CD14-positive monocyte (primary cell): ENCODE results near the gene ASPSCR1. TPM values are rescaled to one million over a fixed set of nuclear protein-coding genes. Genes with fewer than 3 reads are reported as not detected.
A peak's percentile ranks its signal among the peaks of the same experiment; 100 is the strongest.

Experiments used
- DNase-seq, 3 donors: peaks; one replicate each; pipeline ENCODE4 v3.0.0-alpha.2; 2011 to 2022
- H2AFZ ChIP-seq: 2 replicates; pipeline ENCODE4 v1.6.0; 2012; ENCODE audit warnings: mild to moderate bottlenecking, low read depth, low read length, inconsistent platforms; ENCODE audit not compliant: insufficient read depth, poor library complexity, severe bottlenecking
- H3K27ac ChIP-seq, 2 donors: 1 replicate in 1 of 2; 2 replicates in 1 of 2; pipeline ENCODE4 v1.5.1; 2012 to 2013; ENCODE audit warnings: low read length in 2 of 2, control low read depth in 1 of 2, inconsistent platforms in 1 of 2, low read depth in 1 of 2, mild to moderate bottlenecking in 1 of 2
- H3K27me3 ChIP-seq, 2 donors: one replicate each; pipeline versions ENCODE4 v1.6.0 to v1.6.1; 2011 to 2013; ENCODE audit warnings: low read length in 2 of 2; ENCODE audit not compliant: control insufficient read depth in 2 of 2, insufficient read depth in 2 of 2
- H3K36me3 ChIP-seq, 2 donors: replicated peaks in 1 of 2; 1 replicate in 1 of 2; 2 replicates in 1 of 2; pipeline versions ENCODE4 v1.5.1 to v1.6.1; 2012 to 2013; ENCODE audit warnings: low read length in 2 of 2, control low read depth in 1 of 2, inconsistent platforms in 1 of 2, mild to moderate bottlenecking in 1 of 2; ENCODE audit not compliant: insufficient read depth in 2 of 2, control insufficient read depth in 1 of 2
- H3K4me1 ChIP-seq, 2 donors: 1 replicate in 1 of 2; 2 replicates in 1 of 2; pipeline versions ENCODE4 v1.5.1 to v1.6.1; 2012 to 2013; ENCODE audit warnings: low read length in 2 of 2, control low read depth in 1 of 2, inconsistent platforms in 1 of 2, mild to moderate bottlenecking in 1 of 2, moderate library complexity in 1 of 2; ENCODE audit not compliant: insufficient read depth in 2 of 2, control insufficient read depth in 1 of 2
- H3K4me2 ChIP-seq: replicated peaks from 2 replicates; pipeline ENCODE3; 2012; ENCODE audit warnings: low read length, moderate library complexity, mild to moderate bottlenecking; ENCODE audit not compliant: poor library complexity, severe bottlenecking; ENCODE audit errors: extremely low read depth
- H3K4me3 ChIP-seq, 3 experiments: fragments of 200-600 bp in 1 of 3; sonication (generic) in 1 of 3; replicated peaks in 1 of 3; 1 replicate in 2 of 3; 2 replicates in 1 of 3; pipeline ENCODE4 v1.5.1; 2011 to 2013; ENCODE audit warnings: low read length in 3 of 3, mild to moderate bottlenecking in 3 of 3, control low read depth in 2 of 3, low read depth in 2 of 3, inconsistent platforms in 1 of 3, moderate library complexity in 1 of 3
- H3K79me2 ChIP-seq: 2 replicates; pipeline ENCODE4 v1.6.0; 2012; ENCODE audit warnings: mild to moderate bottlenecking, control low read depth, inconsistent platforms, low read length, moderate library complexity; ENCODE audit not compliant: insufficient read depth
- H3K9ac ChIP-seq: 2 replicates; pipeline ENCODE4 v1.6.0; 2017; ENCODE audit warnings: low read length, mild to moderate bottlenecking; ENCODE audit not compliant: insufficient read depth, poor library complexity, severe bottlenecking
- H3K9me3 ChIP-seq, 2 donors: replicated peaks in 1 of 2; 1 replicate in 1 of 2; 2 replicates in 1 of 2; pipeline versions ENCODE4 v1.5.1 to v1.6.1; 2012 to 2013; ENCODE audit warnings: low read length in 2 of 2, control low read depth in 1 of 2; ENCODE audit not compliant: control insufficient read depth in 1 of 2, insufficient read depth in 1 of 2
- H4K20me1 ChIP-seq: 2 replicates; pipeline ENCODE4 v1.6.0; 2012; ENCODE audit warnings: mild to moderate bottlenecking, low read length, control low read depth, moderate library complexity; ENCODE audit not compliant: insufficient read depth
- H3K27ac Mint-ChIP-seq, 7 donors: one replicate each; pipeline ENCODE4 v1.8.0; 2020; ENCODE audit warnings: mild to moderate bottlenecking in 7 of 7, mixed read lengths in 7 of 7, moderate library complexity in 6 of 7, inconsistent platforms in 2 of 7
- H3K27me3 Mint-ChIP-seq, 3 donors: one replicate each; pipeline ENCODE4 v1.8.0; 2021 to 2022; ENCODE audit warnings: low read depth in 3 of 3, mild to moderate bottlenecking in 3 of 3, mixed read lengths in 3 of 3, moderate library complexity in 3 of 3, inconsistent platforms in 1 of 3
- H3K36me3 Mint-ChIP-seq, 2 donors: one replicate each; pipeline ENCODE4 v1.8.0; 2020; ENCODE audit warnings: mixed read lengths in 2 of 2, inconsistent platforms in 1 of 2, mild to moderate bottlenecking in 1 of 2
- H3K4me1 Mint-ChIP-seq: one replicate; pipeline ENCODE4 v1.8.0; 2020; ENCODE audit warnings: mild to moderate bottlenecking, mixed read lengths
- H3K4me3 Mint-ChIP-seq, 2 donors: one replicate each; pipeline ENCODE4 v1.8.0; 2020; ENCODE audit warnings: mild to moderate bottlenecking in 2 of 2, mixed read lengths in 2 of 2, moderate library complexity in 1 of 2
- H3K9me3 Mint-ChIP-seq, 7 donors: one replicate each; pipeline ENCODE4 v1.8.0; 2020 to 2022; ENCODE audit warnings: mixed read lengths in 7 of 7, mild to moderate bottlenecking in 6 of 7, moderate library complexity in 6 of 7, inconsistent platforms in 2 of 7
- CTCF ChIP-seq: fragments of 200-600 bp; IDR thresholded peaks from one replicate; pipeline ENCODE4 v1.8.0; 2022; ENCODE audit warnings: antibody characterized with exemption, mild to moderate bottlenecking
- WGBS: methylation state at CpG from one replicate; pipeline ENCODE4 v1.1.5; 2013; ENCODE audit warnings: missing lambda C conversion rate; ENCODE audit not compliant: insufficient coverage; 5-methylcytosine and 5-hydroxymethylcytosine counted together
- intact Hi-C, 2 donors: fragments of 100-400 bp; cut with micrococcal nuclease; formaldehyde crosslinking; loops; one replicate each; pipeline versions ENCODE4 v1.15.0 to v1.15.1; 2023
- polyA plus RNA-seq, 3 donors: library from polyadenylated mRNA; depleted of rRNA in 1 of 3; unstranded in 2 of 3; stranded (reverse) in 1 of 3; fragments of 300-500 nt in 2 of 3; fragments of >200 nt in 1 of 3; fragmentation: Illumina TruSeq in 2 of 3; gene quantifications; 1 replicate in 2 of 3; 2 replicates in 1 of 3; pipeline ENCODE4 v1.2.3, GENCODE V29; 2012 to 2021

The ASPSCR1 gene
- polyA plus RNA-seq, 3 donors: 25.5 to 31.9 (median 25.6) TPM

GRCh38 chr17:82036634-82037091 is 59.2 kb downstream of the ASPSCR1 start:
- WGBS: 49% methylated on average over 23 of the region's 23 CpGs
- H3K9me3 ChIP-seq: no peaks in the 10 kb centered on the region
- H3K27ac ChIP-seq: peak overlapping the region; percentile 53 to 80
- H3K36me3 Mint-ChIP-seq: peaks cover 11 to 19% of the 10 kb centered on the region in 2 donors
- peak overlapping the region; percentile 80 to 82 for H3K4me3 Mint-ChIP-seq
- peaks cover 11 to 17% (median 12%) of the 10 kb centered on the region in 3 donors for H3K27me3 Mint-ChIP-seq
- no peak for TF ChIP-seq CTCF
- peaks cover 3% of the 10 kb centered on the region for H3K79me2 ChIP-seq
- peak overlapping the region; percentile 100 for H3K4me2 ChIP-seq
- peak overlapping the region; percentile 75 for H3K9ac ChIP-seq
- peak overlapping the region in 4 of 7 donors; percentile 46 to 83 (median 57) for H3K27ac Mint-ChIP-seq
- H3K4me1 ChIP-seq: peaks cover 32 to 43% of the 10 kb centered on the region in 2 donors
- H3K9me3 Mint-ChIP-seq: peaks cover 0 to 5% (median 0%) of the 10 kb centered on the region in 7 donors
- H3K36me3 ChIP-seq: peaks cover 0 to 7% of the 10 kb centered on the region in 2 donors
- peaks cover 33% of the 10 kb centered on the region for H3K4me1 Mint-ChIP-seq
- DNase-seq: no peak
- H2AFZ ChIP-seq: peak overlapping the region; percentile 83
- peaks cover 6 to 10% of the 10 kb centered on the region in 2 donors for H3K27me3 ChIP-seq
- intact Hi-C loops: loop anchor here (5.0 to 10.0 kb wide), 4 partner anchors 58 to 418 kb away; partner anchors contain the start of genes CYBC1 (in 1 of the 2), FASN (in 1 of the 2), NARF (in 1 of the 2) and SLC25A10 (in 1 of the 2)
- H3K4me3 ChIP-seq: peak overlapping the region; percentile 37 to 89 (median 70)
- H4K20me1 ChIP-seq: peaks cover 11% of the 10 kb centered on the region

- peaks cover 3 to 5% of the 10 kb centered on the region in 2 donors for H3K27me3 ChIP-seq
- Mint-ChIP-seq H3K9me3 (peaks cover 0 to 3% (median 0%) of the 10 kb centered on the region in 7 donors), H3K27ac (peak within 1 kb of the TSS; percentile 83 to 96 (median 93)), H3K4me1 (peaks cover 33% of the 10 kb centered on the region), H3K4me3 (peak within 1 kb of the TSS; percentile 82 to 92), H3K36me3 (peaks cover 11 to 19% of the 10 kb centered on the region in 2 donors), H3K27me3 (peaks cover 10 to 13% (median 10%) of the 10 kb centered on the region in 3 donors)
- H3K79me2 ChIP-seq: peaks cover 3% of the 10 kb centered on the region
- TF ChIP-seq CTCF: peak; percentile 95
- intact Hi-C loops: loop anchor here (5.0 to 10.0 kb wide), 4 partner anchors 58 to 418 kb away; partner anchors contain the start of genes CYBC1 (in 1 of the 2), FASN (in 1 of the 2), NARF (in 1 of the 2) and SLC25A10 (in 1 of the 2)
- peak within 1 kb of the TSS; percentile 100 for H3K4me2 ChIP-seq
- H2AFZ ChIP-seq: peak within 1 kb of the TSS; percentile 83
- DNase-seq: peak; percentile 92 to 93 (median 92)
- peaks cover 0 to 7% of the 10 kb centered on the region in 2 donors for H3K36me3 ChIP-seq
- H3K9me3 ChIP-seq: no peaks in the 10 kb centered on the region
- H3K9ac ChIP-seq: peak within 1 kb of the TSS; percentile 75
- H3K4me3 ChIP-seq: peak within 1 kb of the TSS; percentile 37 to 89 (median 70)
- H3K4me1 ChIP-seq: peaks cover 27 to 38% of the 10 kb centered on the region in 2 donors
- H3K27ac ChIP-seq: peak within 1 kb of the TSS; percentile 53 to 80
- peaks cover 11% of the 10 kb centered on the region for H4K20me1 ChIP-seq
- under 1% methylated on average over 91 of the region's 92 CpGs for WGBS
These were observed 59.9 kb downstream of the ASPSCR1 start, which contains the start of gene DCXR for GRCh38 chr17:82037092-82037888. DCXR (minus strand) TSS chr17:82037697; CDS start chr17:82037682, 15 bp downstream.
